GM12878 (cell line): Measurements from ENCODE around the gene RNLS. TPM values are rescaled to one million over a fixed set of nuclear protein-coding genes. Genes with fewer than 3 reads are reported as not detected.

ENCODE experiments used
- ATAC-seq: fragments of 200-7000 bp; cut with Tn5 transposase; 3 replicates; pipeline ENCODE4 v1.9.1; 2020; ENCODE audit warnings: mild to moderate bottlenecking, moderate library complexity
- BruUV-seq: library from RNA; stranded (reverse); fragments of 400-500 nt; replicated peaks from 2 replicates; lab custom pipeline; 2021; lab: Mats Ljungman, UMichigan
- CTCF ChIA-PET: fragments of 300-600 bp; sonication (Branson Sonifier 250); formaldehyde crosslinking; extraction: SDS; loops from one replicate; lab custom pipeline; 2021; ENCODE audit warnings: inconsistent platforms; lab: Yijun Ruan, JAX
- POLR2A ChIA-PET: fragments of 350-600 bp; formaldehyde crosslinking; extraction: SDS; loops from one replicate; lab custom pipeline; 2021; ENCODE audit warnings: inconsistent platforms; lab: Charles Lee
- RAD21 ChIA-PET: fragments of 300-600 bp; sonication (Branson Sonifier 250); formaldehyde crosslinking; loops from one replicate; lab custom pipeline; 2023; ENCODE audit warnings: antibody characterized with exemption; ENCODE audit not compliant: unreplicated experiment; lab: Charles Lee
- SMC1A ChIA-PET: fragments of 300-600 bp; sonication (Branson Sonifier 250); formaldehyde crosslinking; loops from one replicate; lab custom pipeline; 2023; ENCODE audit not compliant: unreplicated experiment, uncharacterized antibody; lab: Charles Lee
- DNase-seq: peaks from one replicate; pipeline ENCODE4 v3.0.0-alpha.2; 2011; ENCODE audit warnings: low read depth, low spot score
- FAIRE-seq: peaks from 3 replicates; lab custom pipeline; 2011; peaks lifted over from hg19 to GRCh38; lab: Jason Lieb, UNC
- H2AFZ ChIP-seq: 2 replicates; pipeline ENCODE4 v1.6.0; 2011; ENCODE audit warnings: low read depth, low read length, control low read depth; ENCODE audit not compliant: control insufficient read depth
- H3K27ac ChIP-seq: 2 replicates; pipeline ENCODE4 v1.5.1; 2011; ENCODE audit warnings: control low read depth; ENCODE audit not compliant: control insufficient read depth, insufficient read depth
- H3K27me3 ChIP-seq, 2 experiments: replicated peaks in 1 of 2; 2 replicates each; pipeline versions ENCODE4 v1.6.0 to v1.6.1; 2011; ENCODE audit warnings: low read length in 1 of 2; ENCODE audit not compliant: control insufficient read depth in 2 of 2, insufficient read depth in 2 of 2
- H3K36me3 ChIP-seq, 2 experiments: 2 replicates each; pipeline ENCODE4 v1.5.1; 2011; ENCODE audit warnings: low read length in 1 of 2; ENCODE audit not compliant: control insufficient read depth in 2 of 2, insufficient read depth in 2 of 2
- H3K4me1 ChIP-seq: 2 replicates; pipeline ENCODE4 v1.6.1; 2011; ENCODE audit warnings: mild to moderate bottlenecking, low read length, moderate library complexity, mixed read lengths; ENCODE audit not compliant: control insufficient read depth, insufficient read depth
- H3K4me2 ChIP-seq: 2 replicates; pipeline ENCODE4 v1.6.0; 2011; ENCODE audit warnings: control low read depth; ENCODE audit not compliant: control insufficient read depth, insufficient read depth
- H3K4me3 ChIP-seq: fragments of 200-600 bp; sonication (generic); 2 replicates; pipeline ENCODE4 v1.5.1; 2016
- H3K79me2 ChIP-seq: 2 replicates; pipeline ENCODE4 v1.6.0; 2011; ENCODE audit warnings: low read length; ENCODE audit not compliant: control insufficient read depth, insufficient read depth
- H3K9ac ChIP-seq: 2 replicates; pipeline ENCODE4 v1.8.0; 2011; ENCODE audit warnings: low read length, control low read depth, mixed read lengths; ENCODE audit not compliant: control insufficient read depth, insufficient read depth
- H3K9me3 ChIP-seq: replicated peaks from 3 replicates; pipeline ENCODE4 v1.5.1; 2011; ENCODE audit warnings: mild to moderate bottlenecking, low read length; ENCODE audit not compliant: control insufficient read depth, insufficient read depth
- H4K20me1 ChIP-seq: 2 replicates; pipeline ENCODE4 v1.6.0; 2011; ENCODE audit not compliant: control insufficient read depth, insufficient read depth
- BACH1 ChIP-seq: fragments of 450-650 bp; IDR thresholded peaks from 2 replicates; pipeline ENCODE4 v1.6.1; 2017; ENCODE audit warnings: mild to moderate bottlenecking, borderline replicate concordance
- BHLHE40 ChIP-seq, 2 experiments: fragments of 450-650 bp in 1 of 2; IDR thresholded peaks; 2 replicates each; pipeline ENCODE4 v1.6.1; 2011 to 2017; ENCODE audit warnings: low read depth in 2 of 2, borderline replicate concordance in 1 of 2, improper control_type of control experiment in 1 of 2, low read length in 1 of 2, mild to moderate bottlenecking in 1 of 2
- CBX5 ChIP-seq: sonication (generic); IDR thresholded peaks from 2 replicates; pipeline ENCODE4 v1.6.1; 2016; ENCODE audit warnings: low read depth, moderate library complexity, mild to moderate bottlenecking, inconsistent platforms
- CREB1 ChIP-seq: IDR thresholded peaks from 2 replicates; pipeline ENCODE4 v1.6.1; 2012; ENCODE audit warnings: low read depth, mild to moderate bottlenecking, inconsistent platforms
- EED ChIP-seq: sonication (generic); IDR thresholded peaks from 2 replicates; pipeline ENCODE4 v1.6.1; 2016; ENCODE audit warnings: antibody characterized with exemption, low read depth
- ETV6 ChIP-seq, 2 experiments: fragments of 450-650 bp in 1 of 2; IDR thresholded peaks in 1 of 2; conservative IDR thresholded peaks in 1 of 2; 2 replicates each; pipeline ENCODE4 v1.6.1; 2014; ENCODE audit warnings: antibody characterized with exemption in 1 of 2, borderline replicate concordance in 1 of 2, low read depth in 1 of 2, mild to moderate bottlenecking in 1 of 2, moderate library complexity in 1 of 2
- EZH2 ChIP-seq: IDR thresholded peaks from 2 replicates; pipeline ENCODE4 v1.6.1; 2012; ENCODE audit warnings: low read depth, mild to moderate bottlenecking, control low read depth, inconsistent platforms, low read length, borderline replicate concordance; ENCODE audit not compliant: control insufficient read depth
- IKZF2 ChIP-seq, 2 experiments: fragments of 450-650 bp; IDR thresholded peaks; 2 replicates each; pipeline ENCODE4 v1.6.1; 2017; ENCODE audit warnings: mild to moderate bottlenecking in 2 of 2, moderate library complexity in 2 of 2
- JUND ChIP-seq: IDR thresholded peaks from 2 replicates; pipeline ENCODE4 v1.6.1; 2012; ENCODE audit warnings: low read depth, mild to moderate bottlenecking, low read length, improper control_type of control experiment, moderate library complexity
- KAT2A ChIP-seq: conservative IDR thresholded peaks from 2 replicates; pipeline ENCODE4 v1.6.1; 2011; ENCODE audit warnings: low read depth, low read length; ENCODE audit not compliant: control insufficient read depth
- NFXL1 ChIP-seq: fragments of 450-650 bp; IDR thresholded peaks from 2 replicates; pipeline ENCODE4 v1.6.1; 2017; ENCODE audit warnings: antibody characterized with exemption, mild to moderate bottlenecking, borderline replicate concordance
- TCF7 ChIP-seq: IDR thresholded peaks from 2 replicates; pipeline ENCODE4 v1.6.1; 2014; ENCODE audit warnings: antibody characterized with exemption, borderline replicate concordance
- ZNF274 ChIP-seq: IDR thresholded peaks from one replicate; pipeline ENCODE4 v1.8.0; 2011; ENCODE audit not compliant: insufficient read length, insufficient read depth
- ZNF622 ChIP-seq: fragments of 450-650 bp; IDR thresholded peaks from 2 replicates; pipeline ENCODE4 v1.6.1; 2017; ENCODE audit warnings: mild to moderate bottlenecking, inconsistent platforms
- WGBS: methylation state at CpG from one replicate; pipeline ENCODE4 v1.1.6; 2016; ENCODE audit warnings: low lambda C conversion rate; ENCODE audit not compliant: insufficient replicate concordance, insufficient coverage; ENCODE audit errors: missing lambda C conversion rate; 5-methylcytosine and 5-hydroxymethylcytosine counted together
- in situ Hi-C: fragments of 300-500 bp; cut with MboI; formaldehyde crosslinking; loops from 9 replicates; pipeline ENCODE4 v1.14.3; 2018; ENCODE audit warnings: mixed read lengths
- intact Hi-C: fragments of 100-400 bp; cut with micrococcal nuclease; formaldehyde crosslinking; loops from one replicate; pipeline ENCODE4 v1.14.2; 2022; ENCODE audit not compliant: unreplicated experiment
- polyA plus RNA-seq, 11 experiments: library from polyadenylated mRNA; depleted of rRNA in 4 of 11; unstranded in 6 of 11; stranded (reverse) in 5 of 11; fragments of >200 nt; fragmentation: Nextera tagmentation in 4 of 11; fragmentation: Illumina TruSeq in 1 of 11; extraction: Ambion mirVana in 4 of 11; extraction: Trizol in 1 of 11; gene quantifications; 1 replicate in 1 of 11; 2 replicates in 10 of 11; pipeline versions ENCODE4 v1.2.1 to v1.2.3, GENCODE V29; 2011 to 2016; ENCODE audit warnings: inconsistent platforms in 2 of 11, missing spikeins in 2 of 11, low read depth in 1 of 11
- total RNA-seq, 4 experiments: library from RNA; depleted of rRNA in 3 of 4; stranded (reverse); fragments of >200 nt in 3 of 4; fragmentation: Illumina TruSeq in 1 of 4; extraction: Trizol in 1 of 4; gene quantifications; 2 replicates each; pipeline versions ENCODE4 v1.2.1 to v1.2.3, GENCODE V29; 2013 to 2021
- TF ChIP-seq, protein P1 (sequence below), 3 experiments: IDR thresholded peaks in 2 of 3; conservative IDR thresholded peaks in 1 of 3; 2 replicates each; pipeline ENCODE4 v1.5.1; 2011; ENCODE audit warnings: low read depth in 3 of 3, low read length in 3 of 3, mild to moderate bottlenecking in 3 of 3, control low read depth in 2 of 3, moderate library complexity in 2 of 3, inconsistent platforms in 1 of 3, mixed read lengths in 1 of 3; ENCODE audit not compliant: control insufficient read depth in 2 of 3, insufficient read depth in 1 of 3; ENCODE audit errors: extremely low read depth in 1 of 3

The RNLS gene
- total and polyA plus RNA-seq, 10 of the 15 experiments (the other 5 are each of a cell fraction or from before 2014, with no cell fraction given), result 3.4 to 6.7 (median 4.6) TPM

DNA sequence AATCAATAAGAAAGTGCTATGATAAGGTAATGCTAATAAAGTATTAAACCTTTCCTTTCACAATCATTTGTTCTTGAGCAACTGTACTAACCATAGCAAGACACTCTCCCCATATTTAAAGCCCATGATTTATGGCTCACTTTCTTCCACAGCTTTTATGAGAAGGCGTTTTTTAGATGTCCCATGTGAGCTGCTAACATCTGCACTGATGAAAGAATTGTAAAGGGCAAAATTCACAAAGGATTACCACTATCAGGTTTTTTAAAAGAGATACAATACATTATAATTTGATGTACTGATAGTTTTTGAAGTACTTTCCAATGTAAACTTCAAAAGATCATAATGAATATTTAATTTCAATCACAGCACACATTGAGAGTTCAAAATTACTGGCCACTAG, 75.7 kb downstream of the RNLS start:
- Histone ChIP-seq H3K4me1 (no peaks in the 10 kb centered on the region; the same call in 1 of the 2 replicates), H3K36me3 (no peaks in the 10 kb centered on the region), H3K79me2 (no peaks in the 10 kb centered on the region), H3K4me3 (no peak overlapping the region), H3K27ac (no peak overlapping the region), H3K27me3 (no peaks in the 10 kb centered on the region), H3K4me2 (no peak overlapping the region), H2AFZ (no peak overlapping the region), H3K9ac (no peak overlapping the region), H4K20me1 (no peaks in the 10 kb centered on the region), H3K9me3 (no peaks in the 10 kb centered on the region)
- SMC1A ChIA-PET, result interaction anchor here (0.7 to 1.5 kb wide), 7 partner anchors 10 to 416 kb away, joined by 3 to 4 read pairs (median 3); no protein-coding TSS in a partner anchor
- POLR2A ChIA-PET, result no interaction called here
- FAIRE-seq, result no peak
- in situ Hi-C loops, result no loop called here
- no peak for TF ChIP-seq TCF7
- TF ChIP-seq JUND, result no peak
- no peak for TF ChIP-seq EED
- no peak for TF ChIP-seq BACH1
- TF ChIP-seq CBX5, result no peak
- DNase-seq, result no peak
- WGBS, result 42% methylated on average over 1 of the region's 1 CpG
- intact Hi-C loops, result no loop called here
- no peak for ATAC-seq
- RAD21 ChIA-PET, result interaction anchor here (1.2 kb wide), 1 partner anchor 47 kb away, joined by 3 read pairs; no protein-coding TSS in a partner anchor
- no TSS peak for BruUV-seq
- CTCF ChIA-PET, result interaction anchor here (1.0 to 1.5 kb wide), 3 partner anchors 10 to 287 kb away, joined by 3 to 4 read pairs (median 3); no protein-coding TSS in a partner anchor

DNA sequence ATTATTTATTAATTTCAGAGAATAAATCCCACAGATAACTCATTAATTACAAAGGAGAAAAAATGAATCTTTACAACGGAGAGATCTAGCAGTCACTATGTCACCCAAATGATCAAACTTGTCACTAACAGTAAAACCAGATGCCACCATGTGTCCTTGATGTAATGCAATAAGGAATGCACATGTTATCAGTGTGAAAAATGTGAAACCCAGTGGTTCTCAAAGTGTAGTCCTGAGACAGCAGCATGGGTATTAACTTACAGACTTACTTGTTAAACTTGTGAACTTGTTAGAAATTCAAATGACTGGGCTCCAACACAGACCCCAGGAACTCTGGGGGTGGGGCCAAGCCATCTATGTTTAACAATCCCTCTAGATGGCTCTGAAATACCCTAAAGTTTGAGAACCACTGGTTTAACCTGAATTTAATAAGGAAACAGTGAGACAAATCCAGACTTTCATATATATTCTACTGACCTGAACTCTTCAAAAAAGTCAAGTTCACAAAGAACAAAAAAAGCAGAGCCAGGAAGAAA, 77.4 kb downstream of the RNLS start:
- H3K9ac ChIP-seq, result no peak overlapping the region
- no peak overlapping the region for H3K4me2 ChIP-seq
- H3K27me3 ChIP-seq, result no peaks in the 10 kb centered on the region
- no peaks in the 10 kb centered on the region for H4K20me1 ChIP-seq
- H3K4me3 ChIP-seq, result no peak overlapping the region
- FAIRE-seq, result no peak
- H3K27ac ChIP-seq, result no peak overlapping the region
- no peak for DNase-seq
- no peaks in the 10 kb centered on the region for H3K79me2 ChIP-seq
- H2AFZ ChIP-seq, result no peak overlapping the region
- TF ChIP-seq BHLHE40 (IDR thresholded peaks at IDR 0.05; ENCODE audit: borderline replicate concordance in 1 of 2, low read depth in 2 of 2, low read length in 1 of 2), result no peak
- TF ChIP-seq IKZF2 (IDR thresholded peaks at IDR 0.05), result no peak
- no peak for TF ChIP-seq NFXL1
- TF ChIP-seq, protein P1, sequence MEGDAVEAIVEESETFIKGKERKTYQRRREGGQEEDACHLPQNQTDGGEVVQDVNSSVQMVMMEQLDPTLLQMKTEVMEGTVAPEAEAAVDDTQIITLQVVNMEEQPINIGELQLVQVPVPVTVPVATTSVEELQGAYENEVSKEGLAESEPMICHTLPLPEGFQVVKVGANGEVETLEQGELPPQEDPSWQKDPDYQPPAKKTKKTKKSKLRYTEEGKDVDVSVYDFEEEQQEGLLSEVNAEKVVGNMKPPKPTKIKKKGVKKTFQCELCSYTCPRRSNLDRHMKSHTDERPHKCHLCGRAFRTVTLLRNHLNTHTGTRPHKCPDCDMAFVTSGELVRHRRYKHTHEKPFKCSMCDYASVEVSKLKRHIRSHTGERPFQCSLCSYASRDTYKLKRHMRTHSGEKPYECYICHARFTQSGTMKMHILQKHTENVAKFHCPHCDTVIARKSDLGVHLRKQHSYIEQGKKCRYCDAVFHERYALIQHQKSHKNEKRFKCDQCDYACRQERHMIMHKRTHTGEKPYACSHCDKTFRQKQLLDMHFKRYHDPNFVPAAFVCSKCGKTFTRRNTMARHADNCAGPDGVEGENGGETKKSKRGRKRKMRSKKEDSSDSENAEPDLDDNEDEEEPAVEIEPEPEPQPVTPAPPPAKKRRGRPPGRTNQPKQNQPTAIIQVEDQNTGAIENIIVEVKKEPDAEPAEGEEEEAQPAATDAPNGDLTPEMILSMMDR (IDR thresholded peaks at IDR 0.05 in 2 of 3, conservative IDR thresholded peaks at IDR 0.05 in 1 of 3; ENCODE audit: control insufficient read depth in 2 of 3, extremely low read depth in 1 of 3, insufficient read depth in 1 of 3, low read depth in 3 of 3, low read length in 3 of 3), result no peak
- no peak for TF ChIP-seq ZNF622
- no peak for TF ChIP-seq EZH2
- no peak for TF ChIP-seq ZNF274
- no peak for TF ChIP-seq ETV6 (conservative IDR thresholded peaks at IDR 0.05 in 1 of 2, IDR thresholded peaks at IDR 0.05 in 1 of 2; ENCODE audit: borderline replicate concordance in 1 of 2, low read depth in 1 of 2)
- TF ChIP-seq KAT2A, result no peak
- no peak for TF ChIP-seq CREB1
- TF ChIP-seq, all 136 proteins: peak for 0
- 50% methylated on average over 1 of the region's 1 CpG for WGBS
- CTCF ChIA-PET, result no interaction called here
- no peaks in the 10 kb centered on the region; the same call in 1 of the 2 replicates for H3K4me1 ChIP-seq
- in situ Hi-C loops, result no loop called here
- H3K36me3 ChIP-seq, result no peaks in the 10 kb centered on the region
- SMC1A ChIA-PET, result no interaction called here
- ATAC-seq, result no peak
- RAD21 ChIA-PET, result no interaction called here
- no peaks in the 10 kb centered on the region for H3K9me3 ChIP-seq
- POLR2A ChIA-PET, result no interaction called here
- no TSS peak for BruUV-seq
- intact Hi-C loops, result no loop called here
